GM19452 (cell line): Measurements from ENCODE around the gene P2RY4.
"Not testable (repeated sequence)": the region's sequence is repeated elsewhere in the genome, so short reads cannot be mapped to it uniquely, and the experiment has no call there.

Source experiments
- ATAC-seq: cut with Tn5 transposase; IDR thresholded peaks from one replicate; pipeline ENCODE4 v1.9.1; 2021; ENCODE audit not compliant: unreplicated experiment

P2RY4 gene

DNA sequence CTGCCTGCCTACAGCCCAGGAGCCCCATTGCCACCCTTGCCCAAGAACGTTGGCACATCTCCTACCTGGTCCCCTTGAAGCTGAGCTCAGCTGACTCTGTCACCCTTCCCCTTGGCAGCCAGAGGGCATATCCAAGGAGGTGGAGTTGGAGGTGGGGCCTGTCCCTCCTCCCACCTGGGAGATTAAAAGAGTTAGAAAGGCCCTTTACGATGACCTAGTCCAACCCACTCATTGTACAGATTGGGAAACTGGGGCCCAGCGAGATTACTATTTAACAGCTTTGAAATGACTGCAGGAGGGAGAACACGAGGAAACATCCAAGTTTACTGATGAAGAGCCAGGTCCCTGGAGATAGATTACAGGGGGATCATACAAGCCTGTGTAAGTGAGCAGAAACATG, at the start of gene P2RY4:
Gene P2RY4, minus strand, starts transcription at position 101 of the 400 bp plus-strand sequence. CDS start 580 bp downstream, outside the sequence.
- no peak for ATAC-seq

DNA sequence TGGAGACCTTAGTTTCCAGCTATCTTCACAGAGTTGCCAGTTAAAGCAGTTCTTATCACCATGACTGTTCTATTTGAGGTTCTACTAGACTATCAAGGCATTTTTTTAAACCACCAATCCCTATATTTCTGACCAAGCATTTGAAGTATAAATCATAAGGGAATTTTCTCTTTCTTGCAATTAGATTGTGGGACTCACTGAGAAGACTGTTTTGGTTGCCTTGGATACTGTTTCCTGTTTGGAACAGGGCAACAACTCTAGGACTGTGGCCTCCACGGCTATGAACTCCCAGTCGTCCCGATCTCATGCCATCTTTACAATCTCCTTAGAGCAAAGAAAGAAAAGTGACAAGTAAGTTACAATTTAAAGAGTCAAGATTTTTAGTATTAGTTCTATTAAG, 41.7 kb upstream of the P2RY4 start:
- no peak for ATAC-seq

DNA sequence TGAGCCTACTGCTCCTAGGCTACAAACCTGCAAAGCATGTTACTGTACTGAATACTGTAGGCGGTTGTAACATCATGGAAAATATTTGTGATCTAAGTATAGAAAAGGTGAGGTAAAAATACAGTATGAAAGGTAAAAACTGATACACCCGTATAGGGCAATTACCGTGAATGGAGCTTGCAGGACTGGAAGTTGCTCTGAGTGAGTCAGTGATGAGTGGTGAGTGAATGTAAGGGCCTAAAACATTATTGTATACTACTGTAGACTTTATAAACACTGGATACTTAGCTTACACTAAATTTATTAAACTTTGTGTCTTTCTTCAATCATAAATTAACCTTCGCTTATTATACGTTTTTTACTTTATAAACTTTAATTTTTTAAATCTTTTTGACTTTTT, 33.6 kb upstream of the P2RY4 start:
- ATAC-seq = no peak

DNA sequence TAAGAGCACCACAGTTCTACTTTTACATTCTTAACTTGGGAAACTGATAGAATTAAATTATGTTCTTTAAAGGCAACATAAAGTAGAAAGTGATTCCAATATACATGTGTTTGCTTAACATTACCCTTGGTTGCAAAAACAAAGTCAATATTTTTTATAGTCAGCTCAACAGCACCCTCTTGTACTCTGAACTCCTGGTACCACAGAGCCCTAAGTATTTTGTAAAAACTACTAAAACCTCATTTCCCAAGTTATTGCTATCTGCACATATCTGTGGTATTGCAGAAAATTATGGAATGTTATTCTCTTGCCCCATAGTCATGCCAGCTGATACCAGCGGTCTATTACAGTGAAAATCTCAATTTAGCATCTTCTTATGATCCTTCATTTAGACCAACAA, 32.8 kb upstream of the P2RY4 start:
- no peak for ATAC-seq

DNA sequence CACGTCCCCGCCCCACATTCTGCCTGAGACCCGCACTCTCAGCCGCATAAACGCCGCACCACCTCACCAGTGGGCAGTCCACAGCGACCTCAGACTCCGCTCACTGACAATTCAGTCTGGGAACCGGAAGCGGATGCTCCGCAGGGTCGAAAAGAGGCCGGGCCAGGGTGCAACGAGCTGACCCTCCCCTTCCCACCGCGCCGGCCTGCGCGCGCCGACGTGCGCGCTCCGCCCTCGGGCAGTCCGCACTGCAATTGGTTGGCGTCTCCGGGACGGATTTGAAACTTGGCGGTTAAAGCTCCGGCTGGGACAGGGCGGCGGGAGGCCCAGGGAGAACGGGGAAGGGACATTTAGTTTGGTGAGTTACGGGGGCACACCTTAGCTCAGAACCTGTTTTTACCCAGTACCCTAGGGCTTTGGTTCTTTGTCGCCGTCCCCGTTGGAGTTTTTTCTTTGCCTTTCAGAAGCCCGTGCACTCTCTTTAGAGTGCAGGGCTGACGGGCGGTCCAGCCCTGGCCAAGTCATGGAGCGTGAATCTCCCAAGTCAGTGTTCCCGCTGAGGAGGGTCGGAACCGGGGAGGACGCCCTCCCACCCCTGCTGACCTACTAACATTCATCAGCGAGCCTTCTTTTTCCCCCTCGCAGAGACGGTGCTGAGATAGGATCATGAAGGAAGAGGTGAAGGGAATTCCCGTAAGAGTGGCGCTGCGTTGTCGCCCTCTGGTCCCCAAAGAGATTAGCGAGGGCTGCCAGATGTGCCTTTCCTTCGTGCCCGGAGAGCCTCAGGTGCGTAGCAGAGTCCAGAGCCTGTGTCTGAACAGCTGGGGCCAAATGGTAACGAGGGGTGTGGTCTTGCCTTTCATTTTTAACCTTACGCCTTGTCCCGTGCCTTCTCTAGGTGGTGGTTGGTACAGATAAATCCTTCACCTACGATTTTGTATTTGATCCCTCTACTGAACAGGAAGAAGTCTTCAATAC, 30.1 kb upstream of the P2RY4 start, which contains the start of the genes KIF4A and PDZD11:
Gene KIF4A, plus strand, starts transcription at position 312 of the 978 bp plus-strand sequence. Its CDS starts 355 bp downstream, at position 667.
Gene PDZD11, minus strand, starts transcription at position 135 of the 978 bp plus-strand sequence. CDS start 586 bp downstream, outside the sequence.
- ATAC-seq = peak; percentile 98

GRCh38 chrX:70289168-70289792, 29.3 kb upstream of the P2RY4 start:
- ATAC-seq = no peak

GRCh38 chrX:70281951-70282350, 21.9 kb upstream of the P2RY4 start, which contains the start of gene RAB41:
TSS of gene RAB41 (plus strand) at chrX:70282172. CDS start at chrX:70282218, 46 bp downstream.
- ATAC-seq = no peak

- no peak for ATAC-seq
Observed at GRCh38 chrX:70280573-70280972, 20.6 kb upstream of the P2RY4 start.

GRCh38 chrX:70279081-70279480, 19.1 kb upstream of the P2RY4 start:
- ATAC-seq = no peak

DNA sequence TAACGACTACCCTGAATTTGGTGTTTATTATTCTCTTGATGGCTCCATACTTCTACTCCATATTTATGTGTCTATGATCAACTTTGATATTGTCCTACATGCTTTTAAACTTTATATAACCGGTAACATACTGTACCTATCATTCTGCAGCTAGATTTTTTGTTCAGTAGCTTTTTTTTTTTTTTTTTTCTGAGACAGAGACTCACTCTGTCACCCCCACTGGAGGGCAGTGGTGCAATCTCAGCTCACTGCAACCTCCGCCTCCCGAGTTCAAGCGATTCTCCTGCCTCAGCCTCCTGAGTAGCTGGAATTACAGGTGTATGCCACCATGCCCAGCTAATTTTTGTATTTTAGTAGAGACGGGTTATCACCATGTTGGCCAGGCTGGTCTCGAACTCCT, 14.0 kb upstream of the P2RY4 start:
- ATAC-seq = not testable (repeated sequence)

DNA sequence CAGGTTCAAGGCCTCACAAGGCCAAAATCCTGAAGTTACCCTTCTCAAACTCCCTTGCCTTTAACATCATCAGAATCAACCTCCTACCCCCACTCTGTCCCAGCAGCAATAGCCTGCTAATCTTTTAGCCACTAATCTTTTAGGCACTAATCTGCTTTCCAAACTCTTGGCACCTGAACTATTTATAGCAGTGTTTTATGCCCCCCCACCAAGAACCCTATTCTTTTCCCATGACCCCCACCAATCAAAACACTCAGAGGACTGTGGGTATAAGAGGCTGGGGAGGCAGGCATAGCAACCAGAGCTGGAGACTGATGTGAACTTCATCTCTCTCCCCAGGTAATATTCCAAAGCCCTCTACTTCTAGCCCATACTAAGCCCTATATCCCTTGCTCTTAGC, 8.0 kb upstream of the P2RY4 start, which contains the start of gene ARR3:
Gene ARR3, plus strand, starts transcription at position 301 of the 400 bp plus-strand sequence. CDS start 1,052 bp downstream, outside the sequence.
- ATAC-seq = no peak

DNA sequence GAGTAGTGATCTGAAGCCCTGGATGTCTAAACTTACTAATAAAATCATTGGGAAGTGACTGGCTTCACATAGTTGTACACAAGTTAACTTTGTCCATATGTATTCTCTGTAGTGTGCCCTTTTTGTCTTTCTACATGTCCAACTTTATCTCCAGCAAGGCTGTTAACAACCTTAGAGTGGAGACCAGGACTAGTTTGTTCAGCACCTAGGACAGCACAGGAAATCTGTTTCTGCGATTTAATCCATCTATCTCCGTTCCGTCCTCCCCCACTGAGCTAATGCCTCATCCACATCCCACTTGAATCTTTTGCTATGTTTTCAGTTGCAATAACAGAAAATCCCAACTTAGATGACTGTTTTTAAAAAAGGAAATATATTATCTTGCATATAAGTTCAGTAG, 4.8 kb upstream of the P2RY4 start:
- no peak for ATAC-seq

GRCh38 chrX:70262952-70263567, 3.1 kb upstream of the P2RY4 start:
- no peak for ATAC-seq

GRCh38 chrX:70257423-70258288, 2.3 kb downstream of the P2RY4 start:
- ATAC-seq = no peak

DNA sequence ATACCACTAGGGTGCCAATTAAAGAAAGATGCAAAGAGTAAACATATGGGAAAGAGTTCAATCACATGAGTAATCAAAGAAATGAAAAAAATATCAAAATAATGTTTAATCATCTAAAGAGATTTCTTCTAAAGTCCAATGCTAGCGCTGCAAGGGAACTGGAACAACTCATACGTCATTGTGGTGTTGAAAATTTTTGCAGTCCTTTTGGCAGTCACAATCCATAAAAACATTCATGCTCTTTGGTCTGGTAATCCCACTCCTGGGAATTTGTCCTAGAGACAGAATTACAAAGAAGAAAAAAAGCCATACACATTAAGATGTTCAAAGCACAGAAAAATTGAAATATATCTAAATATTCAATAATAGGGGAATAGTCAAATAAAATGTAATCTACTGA, 4.6 kb downstream of the P2RY4 start:
- ATAC-seq = no peak

DNA sequence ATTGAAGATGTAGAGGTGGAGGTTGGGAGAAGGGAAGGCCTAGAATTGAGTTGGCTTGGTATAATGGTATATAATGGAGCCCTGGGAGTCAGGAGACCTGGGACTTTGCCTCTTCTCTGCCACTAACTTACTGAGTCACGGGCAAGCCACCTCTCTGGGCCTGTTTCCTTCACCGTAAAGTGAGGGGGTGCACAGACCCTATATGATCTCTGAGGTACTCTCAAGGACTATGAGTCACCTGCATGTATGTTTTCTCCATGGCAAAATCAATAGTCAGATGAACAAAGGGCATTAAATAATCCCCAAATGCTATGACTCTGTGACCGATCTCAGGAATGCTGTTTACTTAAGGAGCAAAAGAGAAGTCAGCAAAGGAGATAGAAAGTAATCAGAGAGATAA, 5.1 kb downstream of the P2RY4 start:
- no peak for ATAC-seq

GRCh38 chrX:70254063-70254400, 6.0 kb downstream of the P2RY4 start:
- ATAC-seq = no peak

- no peak for ATAC-seq
Observed at GRCh38 chrX:70253377-70254062, 6.5 kb downstream of the P2RY4 start.

DNA sequence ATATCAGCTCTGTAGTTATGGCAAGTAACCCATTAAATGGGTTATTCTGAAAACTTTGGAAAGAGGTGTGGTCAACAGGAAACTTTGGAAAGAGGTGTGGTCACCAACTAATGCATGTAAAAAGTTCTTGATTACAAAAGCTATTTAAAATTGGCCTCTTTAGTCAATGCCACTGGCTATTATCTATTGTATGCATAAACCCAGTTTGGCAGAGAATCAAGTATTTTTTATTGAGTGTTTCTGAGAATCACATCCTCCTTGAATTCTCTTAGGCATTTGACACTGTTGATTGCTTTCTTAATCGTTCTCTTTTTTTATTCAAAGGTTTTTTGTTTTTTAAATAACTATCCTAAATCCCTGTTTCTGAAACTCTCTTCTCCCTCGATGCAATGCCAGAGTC, 7.5 kb downstream of the P2RY4 start:
- no peak for ATAC-seq

GRCh38 chrX:70247252-70247651, 12.8 kb downstream of the P2RY4 start:
- no peak for ATAC-seq
